Measurements from ENCODE around the gene KRT7. TPM values are rescaled to one million over a fixed set of nuclear protein-coding genes. Genes with fewer than 3 reads are reported as not detected.

Gene KRT7
- total RNA-seq, 2 experiments from 2014 or later = not detected

DNA sequence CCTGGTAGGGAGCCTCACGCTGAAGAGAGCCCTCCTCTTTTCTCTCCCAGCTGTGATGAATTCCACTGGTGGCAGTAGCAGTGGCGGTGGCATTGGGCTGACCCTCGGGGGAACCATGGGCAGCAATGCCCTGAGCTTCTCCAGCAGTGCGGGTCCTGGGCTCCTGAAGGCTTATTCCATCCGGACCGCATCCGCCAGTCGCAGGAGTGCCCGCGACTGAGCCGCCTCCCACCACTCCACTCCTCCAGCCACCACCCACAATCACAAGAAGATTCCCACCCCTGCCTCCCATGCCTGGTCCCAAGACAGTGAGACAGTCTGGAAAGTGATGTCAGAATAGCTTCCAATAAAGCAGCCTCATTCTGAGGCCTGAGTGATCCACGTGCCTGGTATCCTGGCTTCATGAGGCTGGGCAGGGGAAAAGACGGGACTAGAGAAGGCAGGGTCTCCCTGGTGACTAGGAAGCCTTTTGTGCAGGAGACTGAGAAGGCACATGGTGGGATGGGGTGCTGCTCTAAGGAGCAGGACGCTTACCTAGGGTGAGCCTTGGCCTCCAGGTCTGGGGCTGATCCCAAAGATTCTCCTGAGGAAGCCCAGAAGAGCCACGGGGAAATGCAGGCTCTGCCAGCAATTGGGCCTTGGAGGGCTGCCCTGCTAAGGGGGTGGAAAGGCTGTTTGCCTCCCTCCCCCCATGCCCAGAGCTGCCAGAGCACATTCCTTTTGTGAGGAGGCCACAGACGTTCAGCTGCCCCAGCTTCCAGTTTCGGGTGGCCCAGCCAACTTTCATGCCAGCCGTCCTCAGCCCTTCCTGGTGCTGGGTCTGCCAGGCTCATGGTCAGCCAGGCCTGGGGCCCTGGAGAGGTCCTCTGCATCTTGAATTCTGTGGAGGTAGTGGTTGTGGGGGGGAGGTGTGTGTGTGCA is 15.8 kb downstream of the KRT7 start:
- Histone ChIP-seq H3K4me1 (ENCODE audit: insufficient read depth, low read length, poor library complexity, severe bottlenecking) (no peaks in the 10 kb centered on the region), H3K36me3 (ENCODE audit: insufficient read depth, low read length) (no peaks in the 10 kb centered on the region), H3K27ac (ENCODE audit: low read depth, low read length, poor library complexity, severe bottlenecking) (no peak overlapping the region), H3K4me3 (ENCODE audit: low read depth, low read length, poor library complexity, severe bottlenecking) (no peak overlapping the region), H4K20me1 (ENCODE audit: insufficient read depth, low read length) (no peaks in the 10 kb centered on the region; the same call in 1 of the 2 replicates), H3K9me3 (ENCODE audit: low read length) (no peaks in the 10 kb centered on the region), H3K79me2 (ENCODE audit: insufficient read depth, low read depth, low read length) (no peaks in the 10 kb centered on the region), H3K4me2 (ENCODE audit: low read length) (no peak overlapping the region), H3K9me2 (ENCODE audit: insufficient read depth, low read length) (no peaks in the 10 kb centered on the region), H2AFZ (ENCODE audit: low read length) (no peak overlapping the region)
- no peak for TF ChIP-seq EZH2phosphoT487 (IDR thresholded peaks at IDR 0.05; ENCODE audit: borderline replicate concordance, low read depth, low read length)
- TF ChIP-seq, protein P1, sequence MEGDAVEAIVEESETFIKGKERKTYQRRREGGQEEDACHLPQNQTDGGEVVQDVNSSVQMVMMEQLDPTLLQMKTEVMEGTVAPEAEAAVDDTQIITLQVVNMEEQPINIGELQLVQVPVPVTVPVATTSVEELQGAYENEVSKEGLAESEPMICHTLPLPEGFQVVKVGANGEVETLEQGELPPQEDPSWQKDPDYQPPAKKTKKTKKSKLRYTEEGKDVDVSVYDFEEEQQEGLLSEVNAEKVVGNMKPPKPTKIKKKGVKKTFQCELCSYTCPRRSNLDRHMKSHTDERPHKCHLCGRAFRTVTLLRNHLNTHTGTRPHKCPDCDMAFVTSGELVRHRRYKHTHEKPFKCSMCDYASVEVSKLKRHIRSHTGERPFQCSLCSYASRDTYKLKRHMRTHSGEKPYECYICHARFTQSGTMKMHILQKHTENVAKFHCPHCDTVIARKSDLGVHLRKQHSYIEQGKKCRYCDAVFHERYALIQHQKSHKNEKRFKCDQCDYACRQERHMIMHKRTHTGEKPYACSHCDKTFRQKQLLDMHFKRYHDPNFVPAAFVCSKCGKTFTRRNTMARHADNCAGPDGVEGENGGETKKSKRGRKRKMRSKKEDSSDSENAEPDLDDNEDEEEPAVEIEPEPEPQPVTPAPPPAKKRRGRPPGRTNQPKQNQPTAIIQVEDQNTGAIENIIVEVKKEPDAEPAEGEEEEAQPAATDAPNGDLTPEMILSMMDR (conservative IDR thresholded peaks at IDR 0.05; ENCODE audit: low read length) = no peak
- intact Hi-C loops (cut with micrococcal nuclease; ENCODE audit: unreplicated experiment) = no loop called here
- POLR2A ChIA-PET = interaction anchor here (0.6 kb wide), 1 partner anchor 70 kb away, joined by 3 read pairs; no protein-coding TSS in a partner anchor
- no peak for DNase-seq (ENCODE audit: low spot score)
- CTCF ChIA-PET (ENCODE audit: unreplicated experiment) = no interaction called here
- BruUV-seq (replicated peaks) = no TSS peak

DNA sequence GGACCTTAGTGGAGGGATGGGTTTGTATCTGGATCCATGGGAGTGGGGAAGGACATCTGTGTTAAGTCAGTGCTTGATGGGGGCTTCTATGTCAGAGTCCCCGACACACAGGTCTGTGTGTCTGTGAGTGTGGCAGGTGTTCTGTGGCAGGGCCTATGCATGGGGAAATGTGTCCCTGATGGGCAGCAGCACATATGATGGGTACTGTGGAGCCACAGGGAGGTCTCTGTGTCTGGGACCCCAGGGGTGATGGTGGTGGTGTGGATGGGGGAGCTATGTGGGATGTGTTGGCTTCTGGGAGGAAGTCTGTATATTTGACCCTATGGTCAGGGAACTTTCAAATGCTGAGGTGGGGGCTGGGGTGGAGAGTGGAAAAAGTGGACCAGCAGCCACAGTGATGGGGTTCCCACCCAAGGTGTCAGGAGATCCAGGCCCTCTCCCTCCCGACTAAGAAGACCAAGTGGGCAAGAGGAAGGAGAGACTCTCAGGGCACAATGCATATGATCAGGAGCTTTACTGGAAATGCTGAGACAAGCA is 16.5 kb downstream of the KRT7 start:
- no TSS peak for BruUV-seq (replicated peaks)

More for the DNA sequence above, 16.5 kb downstream of the KRT7 start:
- Histone ChIP-seq H2AFZ (ENCODE audit: low read length) (no peak overlapping the region), H3K4me2 (ENCODE audit: low read length) (no peak overlapping the region), H3K4me1 (ENCODE audit: insufficient read depth, low read length, poor library complexity, severe bottlenecking) (no peaks in the 10 kb centered on the region), H3K36me3 (ENCODE audit: insufficient read depth, low read length) (no peaks in the 10 kb centered on the region), H3K9me2 (ENCODE audit: insufficient read depth, low read length) (no peaks in the 10 kb centered on the region), H3K9me3 (ENCODE audit: low read length) (no peaks in the 10 kb centered on the region), H3K79me2 (ENCODE audit: insufficient read depth, low read depth, low read length) (no peaks in the 10 kb centered on the region), H4K20me1 (ENCODE audit: insufficient read depth, low read length) (no peaks in the 10 kb centered on the region; the same call in 1 of the 2 replicates), H3K4me3 (ENCODE audit: low read depth, low read length, poor library complexity, severe bottlenecking) (no peak overlapping the region), H3K27ac (ENCODE audit: low read depth, low read length, poor library complexity, severe bottlenecking) (no peak overlapping the region)
- TF ChIP-seq EZH2phosphoT487 (IDR thresholded peaks at IDR 0.05; ENCODE audit: borderline replicate concordance, low read depth, low read length) = no peak
- TF ChIP-seq, protein P1 (conservative IDR thresholded peaks at IDR 0.05; ENCODE audit: low read length) = no peak
- intact Hi-C loops (cut with micrococcal nuclease; ENCODE audit: unreplicated experiment) = no loop called here
- DNase-seq (ENCODE audit: low spot score) = no peak
- POLR2A ChIA-PET = no interaction called here
- CTCF ChIA-PET (ENCODE audit: unreplicated experiment) = no interaction called here
